Kidney epithelial cell (primary cell): Measurements from ENCODE around the gene SLC9C2. TPM values are rescaled to one million over a fixed set of nuclear protein-coding genes. Genes with fewer than 3 reads are reported as not detected.
"Not testable (repeated sequence)": the region's sequence is repeated elsewhere in the genome, so short reads cannot be mapped to it uniquely, and the experiment has no call there.

Experiments
- DNase-seq: peaks from one replicate; pipeline ENCODE4 v3.0.0-alpha.2; 2010; ENCODE audit warnings: low read depth
- H3K27me3 ChIP-seq: 2 replicates; pipeline ENCODE4 v1.6.0; 2011; ENCODE audit warnings: low read length; ENCODE audit not compliant: control insufficient read depth, insufficient read depth
- H3K36me3 ChIP-seq: 2 replicates; pipeline ENCODE4 v1.5.1; 2011; ENCODE audit warnings: low read length; ENCODE audit not compliant: control insufficient read depth, insufficient read depth
- H3K4me3 ChIP-seq: 2 replicates; pipeline ENCODE4 v1.5.1; 2011; ENCODE audit warnings: low read depth, mild to moderate bottlenecking, control low read depth, low read length
- CTCF ChIP-seq: IDR thresholded peaks from 2 replicates; pipeline ENCODE4 v1.5.1; 2011; ENCODE audit warnings: mild to moderate bottlenecking, moderate library complexity, low read length, control low read depth, inconsistent platforms; ENCODE audit not compliant: insufficient read depth, poor library complexity, severe bottlenecking
- total RNA-seq: library from RNA; depleted of rRNA; stranded (reverse); fragments of >200 nt; gene quantifications from 2 replicates; pipeline ENCODE4 v1.2.3, GENCODE V29; 2015

SLC9C2 gene
- total RNA-seq, 1 donor from 2014 or later: not detected

GRCh38 chr1:173638043-173639021 lies 35.5 kb upstream of the SLC9C2 start:
- Histone ChIP-seq H3K27me3 (no peaks in the 10 kb centered on the region), H3K36me3 (no peaks in the 10 kb centered on the region), H3K4me3 (no peak overlapping the region)
- no peak for TF ChIP-seq CTCF
- DNase-seq: no peak

DNA sequence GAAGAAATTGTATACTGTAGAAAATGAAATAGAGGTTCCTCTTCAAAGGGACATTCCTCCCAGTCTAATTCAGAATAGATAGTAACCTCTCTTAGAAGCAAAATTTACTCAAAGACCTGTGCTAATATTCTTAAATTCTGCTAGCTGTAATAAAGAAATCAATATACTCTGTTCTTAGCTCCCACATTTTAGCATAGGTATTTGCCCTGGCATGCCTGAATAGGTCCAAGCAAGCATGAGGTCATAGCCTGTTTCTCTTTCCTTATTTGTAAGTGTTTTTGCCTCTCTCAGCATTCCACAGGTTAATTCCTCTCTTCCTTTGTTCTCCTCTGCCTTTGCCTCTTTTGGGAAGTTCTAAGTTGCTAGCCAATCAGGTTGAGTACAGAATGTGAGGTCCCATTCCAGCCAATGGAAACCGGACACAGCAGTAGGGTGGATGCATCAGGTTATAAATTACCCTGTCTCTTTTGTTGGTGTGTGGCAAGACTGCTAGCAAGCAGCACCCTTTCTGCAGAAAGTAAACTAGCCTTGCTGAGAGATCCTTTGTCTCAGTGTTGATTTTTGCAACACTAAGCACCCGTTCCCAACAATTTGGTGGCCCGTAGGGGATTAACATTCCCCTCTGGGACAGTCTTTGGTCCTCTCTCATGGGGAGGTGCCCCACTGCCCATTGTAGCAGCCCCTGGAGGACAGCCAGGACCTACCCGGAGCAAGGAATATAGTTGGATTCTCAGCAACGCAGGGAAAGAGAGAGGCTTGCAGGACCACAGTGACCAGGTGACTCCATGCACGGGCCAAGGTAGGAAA lies 34.6 kb upstream of the SLC9C2 start:
- H3K36me3 ChIP-seq, H3K4me3 ChIP-seq, H3K27me3 ChIP-seq, DNase-seq: not testable (repeated sequence)

DNA sequence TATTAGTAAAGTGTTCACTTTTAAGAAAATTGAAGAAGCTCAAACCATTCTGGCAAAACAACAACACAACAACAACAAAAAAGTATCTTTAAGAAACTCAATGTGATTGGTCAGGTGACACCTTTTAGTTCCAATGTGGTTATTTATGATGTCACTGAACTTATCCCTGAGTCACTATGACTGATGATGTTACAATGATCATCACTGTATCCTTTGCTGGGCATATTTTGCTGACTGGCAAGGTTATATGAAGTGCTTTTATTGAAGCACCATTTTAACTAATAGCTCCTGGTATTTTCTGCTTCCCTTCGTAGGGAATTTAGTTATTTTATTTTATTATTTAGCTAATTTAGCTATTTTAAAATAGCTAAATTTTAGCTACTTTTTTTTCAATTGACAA lies 32.2 kb upstream of the SLC9C2 start, which contains the start of gene TEX50:
Gene TEX50 (plus strand): TSS at position 223 of the 400 bp plus-strand sequence. CDS start 184 bp downstream, outside the sequence.
- DNase-seq: no peak
- no peak for TF ChIP-seq CTCF
- Histone ChIP-seq H3K4me3 (no peak within 1 kb of the TSS), H3K36me3 (no peaks in the 10 kb centered on the region), H3K27me3 (no peaks in the 10 kb centered on the region)

DNA sequence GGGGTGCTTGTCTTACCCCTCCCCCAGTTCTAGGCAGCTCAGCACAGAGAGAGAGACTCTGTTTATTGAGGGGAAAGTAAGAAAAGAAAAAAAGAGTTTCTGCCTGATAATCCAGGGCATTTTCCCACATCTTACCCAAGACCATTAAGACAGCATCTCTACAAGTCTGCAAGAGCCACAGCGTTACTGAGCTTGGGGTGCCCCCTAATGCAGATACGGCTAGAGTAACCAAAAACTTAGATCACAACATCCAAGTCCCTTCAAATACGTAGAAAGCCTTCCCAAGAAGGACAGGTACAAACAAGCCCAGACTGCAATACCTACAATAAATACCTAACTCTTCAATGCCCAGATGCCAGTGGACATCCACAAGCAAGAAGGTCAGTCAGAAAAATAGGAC lies 26.0 kb upstream of the SLC9C2 start:
- Histone ChIP-seq H3K4me3 (no peak overlapping the region), H3K36me3 (no peaks in the 10 kb centered on the region), H3K27me3 (no peaks in the 10 kb centered on the region)
- no peak for DNase-seq
- TF ChIP-seq CTCF: no peak

- DNase-seq: no peak
- H3K27me3 ChIP-seq: no peaks in the 10 kb centered on the region
Measured at GRCh38 chr1:173627269-173627668, 24.4 kb upstream of the SLC9C2 start.

More at GRCh38 chr1:173627269-173627668, 24.4 kb upstream of the SLC9C2 start:
- H3K4me3 ChIP-seq: no peak overlapping the region
- H3K36me3 ChIP-seq: no peaks in the 10 kb centered on the region
- no peak for TF ChIP-seq CTCF
